Lower leg skin (tissue), 3 donors: ENCODE results near the gene OR5A1.

ENCODE experiments used
- POLR2A ChIP-seq, 2 donors: fragments of 450-650 bp; IDR thresholded peaks; one replicate each; pipeline ENCODE4 v1.6.1; 2016 to 2017; ENCODE audit warnings: antibody characterized with exemption in 2 of 2, mild to moderate bottlenecking in 1 of 2, moderate library complexity in 1 of 2
- TF ChIP-seq, protein P1 (sequence below), 3 donors: fragments of 450-650 bp; IDR thresholded peaks; one replicate each; pipeline ENCODE4 v1.5.1; 2016; ENCODE audit warnings: antibody characterized with exemption in 3 of 3, mild to moderate bottlenecking in 3 of 3, moderate library complexity in 2 of 3

DNA sequence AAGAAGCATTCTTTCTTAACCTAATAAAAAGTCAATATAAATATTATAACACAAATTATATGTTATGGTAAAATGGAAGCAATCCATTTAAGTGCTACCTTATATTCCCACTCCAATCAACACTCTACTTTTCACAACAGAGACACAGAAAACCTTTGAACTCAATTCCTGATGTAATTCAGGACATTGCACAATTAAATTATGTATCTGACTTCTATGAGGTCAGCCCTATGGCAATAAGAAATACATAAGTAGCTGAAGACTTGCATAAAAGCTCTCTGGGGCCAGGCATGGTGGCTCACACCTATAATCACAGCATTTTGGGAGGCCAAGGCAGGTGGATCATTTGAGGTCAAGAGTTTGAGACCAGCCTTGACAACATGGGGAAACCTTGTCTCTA lies 43.6 kb downstream of the OR5A1 start:
- TF ChIP-seq, protein P1, sequence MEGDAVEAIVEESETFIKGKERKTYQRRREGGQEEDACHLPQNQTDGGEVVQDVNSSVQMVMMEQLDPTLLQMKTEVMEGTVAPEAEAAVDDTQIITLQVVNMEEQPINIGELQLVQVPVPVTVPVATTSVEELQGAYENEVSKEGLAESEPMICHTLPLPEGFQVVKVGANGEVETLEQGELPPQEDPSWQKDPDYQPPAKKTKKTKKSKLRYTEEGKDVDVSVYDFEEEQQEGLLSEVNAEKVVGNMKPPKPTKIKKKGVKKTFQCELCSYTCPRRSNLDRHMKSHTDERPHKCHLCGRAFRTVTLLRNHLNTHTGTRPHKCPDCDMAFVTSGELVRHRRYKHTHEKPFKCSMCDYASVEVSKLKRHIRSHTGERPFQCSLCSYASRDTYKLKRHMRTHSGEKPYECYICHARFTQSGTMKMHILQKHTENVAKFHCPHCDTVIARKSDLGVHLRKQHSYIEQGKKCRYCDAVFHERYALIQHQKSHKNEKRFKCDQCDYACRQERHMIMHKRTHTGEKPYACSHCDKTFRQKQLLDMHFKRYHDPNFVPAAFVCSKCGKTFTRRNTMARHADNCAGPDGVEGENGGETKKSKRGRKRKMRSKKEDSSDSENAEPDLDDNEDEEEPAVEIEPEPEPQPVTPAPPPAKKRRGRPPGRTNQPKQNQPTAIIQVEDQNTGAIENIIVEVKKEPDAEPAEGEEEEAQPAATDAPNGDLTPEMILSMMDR (IDR thresholded peaks at IDR 0.05): no peak
- TF ChIP-seq POLR2A (IDR thresholded peaks at IDR 0.05): no peak
